Measurements from ENCODE around the gene ERG.

DNA sequence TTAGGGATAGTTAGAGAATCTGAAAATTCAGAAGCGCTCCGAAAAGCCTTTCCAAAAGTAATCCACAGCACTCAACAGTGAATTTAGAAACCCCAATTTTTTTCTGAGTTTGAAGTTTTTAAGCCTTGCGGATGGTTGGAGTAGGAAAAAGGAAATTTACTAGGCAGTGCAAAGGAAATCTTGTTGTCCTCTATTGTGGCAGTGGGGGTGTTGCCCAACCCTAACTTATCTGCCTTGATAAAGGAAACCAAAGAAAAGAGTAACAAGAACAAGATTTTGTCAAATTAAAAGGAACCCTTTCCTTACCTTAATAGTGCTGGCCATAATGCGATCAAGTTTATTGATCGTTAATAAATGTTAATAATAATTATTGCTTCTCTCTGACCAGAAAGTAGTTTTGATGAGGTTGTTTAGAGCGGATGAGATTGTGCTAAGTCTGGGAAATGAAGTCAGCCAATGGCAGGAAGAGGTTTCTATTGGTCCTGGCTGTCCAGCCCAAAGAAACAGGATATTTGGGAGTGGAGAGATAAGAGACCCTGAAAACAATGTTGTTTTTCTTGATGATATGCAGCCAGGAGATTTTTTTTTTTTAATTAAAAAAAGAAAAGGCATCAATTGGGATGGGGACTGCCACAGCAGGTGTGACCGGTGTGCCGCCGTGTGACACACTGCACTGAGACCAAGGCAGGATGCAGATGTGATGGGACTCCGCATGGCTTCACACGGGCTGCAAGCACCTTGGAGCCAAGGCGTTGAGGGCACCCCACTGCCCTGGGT is at the start of gene ERG:
- TF ChIP-seq, protein P1, sequence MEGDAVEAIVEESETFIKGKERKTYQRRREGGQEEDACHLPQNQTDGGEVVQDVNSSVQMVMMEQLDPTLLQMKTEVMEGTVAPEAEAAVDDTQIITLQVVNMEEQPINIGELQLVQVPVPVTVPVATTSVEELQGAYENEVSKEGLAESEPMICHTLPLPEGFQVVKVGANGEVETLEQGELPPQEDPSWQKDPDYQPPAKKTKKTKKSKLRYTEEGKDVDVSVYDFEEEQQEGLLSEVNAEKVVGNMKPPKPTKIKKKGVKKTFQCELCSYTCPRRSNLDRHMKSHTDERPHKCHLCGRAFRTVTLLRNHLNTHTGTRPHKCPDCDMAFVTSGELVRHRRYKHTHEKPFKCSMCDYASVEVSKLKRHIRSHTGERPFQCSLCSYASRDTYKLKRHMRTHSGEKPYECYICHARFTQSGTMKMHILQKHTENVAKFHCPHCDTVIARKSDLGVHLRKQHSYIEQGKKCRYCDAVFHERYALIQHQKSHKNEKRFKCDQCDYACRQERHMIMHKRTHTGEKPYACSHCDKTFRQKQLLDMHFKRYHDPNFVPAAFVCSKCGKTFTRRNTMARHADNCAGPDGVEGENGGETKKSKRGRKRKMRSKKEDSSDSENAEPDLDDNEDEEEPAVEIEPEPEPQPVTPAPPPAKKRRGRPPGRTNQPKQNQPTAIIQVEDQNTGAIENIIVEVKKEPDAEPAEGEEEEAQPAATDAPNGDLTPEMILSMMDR (IDR thresholded peaks at IDR 0.05; ENCODE audit: low read depth, low read length), result no peak
- TF ChIP-seq, protein P2, sequence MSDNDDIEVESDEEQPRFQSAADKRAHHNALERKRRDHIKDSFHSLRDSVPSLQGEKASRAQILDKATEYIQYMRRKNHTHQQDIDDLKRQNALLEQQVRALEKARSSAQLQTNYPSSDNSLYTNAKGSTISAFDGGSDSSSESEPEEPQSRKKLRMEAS (IDR thresholded peaks at IDR 0.05; ENCODE audit: low read depth, low read length), result no peak
- no peak for TF ChIP-seq POLR2A (IDR thresholded peaks at IDR 0.05; ENCODE audit: extremely low read depth, insufficient read length)
